HL-60/S4 treated with retinoic acid at 250 ng/mL for 4 days and 3 days (cell line): ENCODE measurements around the gene UNC13B.

Experiments
- in situ Hi-C: fragments of 300-500 bp; cut with MboI; formaldehyde crosslinking; loops from 2 replicates; pipeline ENCODE4 v1.7.0; 2022; ENCODE audit warnings: low sequenced_read_pairs

The UNC13B gene

DNA sequence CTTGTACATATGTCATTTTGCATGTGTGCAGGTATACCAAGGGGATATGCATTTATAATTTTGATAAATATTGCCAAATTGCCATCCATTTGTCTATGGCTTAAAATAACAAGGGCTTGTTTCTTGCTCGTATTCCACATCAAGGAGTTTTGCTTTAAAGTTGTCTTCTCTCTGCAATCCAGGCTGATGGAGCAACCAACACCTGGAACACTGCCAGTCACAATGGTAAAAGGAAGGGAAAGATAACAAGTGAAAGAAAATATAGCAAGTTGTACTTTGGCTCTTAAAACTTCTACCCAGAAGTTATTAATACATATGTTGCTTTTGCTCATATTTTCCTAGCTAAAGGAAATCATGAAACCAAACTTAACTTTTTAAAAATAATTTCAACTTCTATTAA lies 156.9 kb downstream of the UNC13B start:
- in situ Hi-C loops = no loop called here

DNA sequence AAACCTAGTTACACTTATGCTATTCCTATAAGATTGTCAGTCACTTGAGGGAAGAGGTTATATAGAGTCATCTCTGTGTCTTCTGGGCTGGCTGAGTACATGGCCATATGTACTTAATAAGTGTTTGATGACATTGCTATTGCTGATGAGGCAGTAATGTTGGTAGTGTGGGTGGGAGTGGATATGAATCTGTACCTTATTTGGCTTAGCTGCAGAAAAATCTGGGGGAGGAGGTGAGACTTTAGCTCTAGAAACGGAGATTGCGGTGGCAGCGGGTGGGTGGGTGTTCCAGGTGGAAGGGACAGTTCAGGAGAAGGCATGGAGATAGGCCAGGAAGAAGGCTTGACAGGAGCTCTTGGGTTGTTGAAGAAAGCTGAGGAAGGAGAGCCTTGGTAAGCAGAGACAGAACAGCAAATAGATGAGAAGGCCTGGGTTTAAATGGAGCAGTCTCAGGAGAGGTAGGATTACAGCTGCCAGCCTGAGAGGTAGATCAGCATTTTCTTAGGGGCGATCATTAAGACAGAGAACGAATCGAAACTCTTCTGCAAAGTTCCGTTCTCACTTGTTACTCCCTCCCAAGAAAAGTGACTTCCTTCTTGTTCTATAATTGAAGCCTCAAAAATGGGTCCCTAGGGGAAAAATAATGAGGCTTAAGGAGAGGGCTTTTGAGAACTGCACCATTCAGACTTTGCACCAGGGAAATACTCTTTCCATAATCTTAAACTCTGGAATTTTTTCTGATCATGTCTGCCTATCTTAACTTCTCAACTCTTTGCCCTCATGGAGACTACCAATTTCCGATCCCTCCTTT lies 160.5 kb downstream of the UNC13B start:
- in situ Hi-C loops = no loop called here

DNA sequence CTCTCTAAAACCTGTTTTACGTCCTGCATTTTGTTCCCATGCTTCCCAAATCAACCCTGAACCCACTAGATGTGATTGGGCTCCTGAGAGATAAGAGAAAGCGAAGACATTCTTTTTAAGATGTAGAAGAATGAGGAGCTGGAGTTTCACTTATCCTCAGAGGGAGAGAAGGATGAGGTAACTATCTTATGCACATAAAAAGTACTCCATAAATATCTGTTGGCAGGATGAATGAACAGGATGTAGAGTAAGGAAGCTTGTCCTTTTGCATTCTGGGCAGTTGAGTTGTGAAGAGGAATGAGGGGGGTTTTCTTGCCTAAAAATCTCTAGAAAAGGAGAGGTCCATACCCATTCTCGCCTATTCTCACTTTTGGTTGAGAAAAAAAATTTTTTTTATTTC lies 163.2 kb downstream of the UNC13B start:
- in situ Hi-C loops = no loop called here

DNA sequence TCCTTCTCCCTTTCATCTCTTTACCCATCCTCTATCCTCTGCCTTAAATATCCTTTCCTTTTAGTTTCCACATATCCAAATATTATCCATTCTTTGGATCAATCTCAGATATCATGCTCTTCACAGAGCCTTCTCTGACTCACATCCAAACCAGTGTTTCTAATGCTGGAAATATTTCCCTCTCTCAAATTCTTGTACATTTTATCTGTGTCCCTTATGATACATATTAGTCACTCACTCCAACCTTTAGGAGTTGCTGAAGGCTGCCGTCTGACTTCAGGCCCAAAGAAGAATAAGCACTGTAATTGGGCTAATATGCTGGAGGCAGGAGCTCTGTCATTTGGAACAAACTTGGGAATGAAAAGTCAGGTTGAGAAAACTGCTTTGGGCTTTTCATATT lies 171.7 kb downstream of the UNC13B start:
- in situ Hi-C loops = no loop called here

DNA sequence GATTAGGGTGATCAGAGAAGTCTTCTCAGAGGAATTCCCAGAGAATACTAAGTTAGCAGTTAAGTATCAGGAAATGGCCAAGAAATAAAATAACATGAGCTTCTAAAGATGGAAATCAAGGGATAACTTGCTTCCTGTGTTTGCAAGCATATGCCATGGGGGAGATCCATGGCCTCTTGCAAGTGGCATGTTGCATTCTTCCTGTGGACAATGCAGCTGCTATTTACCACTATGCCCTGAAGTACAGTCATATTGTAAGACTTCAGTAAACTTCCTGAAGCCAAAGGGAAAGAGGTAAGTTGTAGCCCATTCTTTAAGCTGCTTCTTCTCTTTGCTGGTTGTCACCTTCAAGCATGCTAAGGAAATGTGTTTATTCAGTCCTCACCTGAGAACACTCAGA lies 173.4 kb downstream of the UNC13B start:
- in situ Hi-C loops = no loop called here

DNA sequence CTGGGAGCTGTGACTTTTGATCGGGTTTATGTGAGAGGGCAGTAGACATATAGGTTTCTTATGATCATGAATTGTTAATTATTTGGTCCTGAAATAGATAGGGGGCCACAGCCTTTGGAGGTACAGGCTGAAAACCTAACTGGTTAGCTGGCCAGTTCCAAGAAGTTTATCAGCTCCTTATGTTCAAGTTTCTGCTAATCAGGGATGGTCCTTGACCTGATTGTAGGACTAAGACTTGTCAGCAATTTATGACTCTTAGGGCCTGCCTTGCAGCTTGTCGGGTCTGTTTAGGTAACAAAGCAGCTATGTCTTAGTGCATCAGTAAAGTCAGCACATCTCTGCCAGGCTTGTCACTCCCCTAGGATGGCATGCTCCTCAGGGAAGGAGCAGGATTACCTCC lies 176.3 kb downstream of the UNC13B start:
- in situ Hi-C loops = no loop called here

DNA sequence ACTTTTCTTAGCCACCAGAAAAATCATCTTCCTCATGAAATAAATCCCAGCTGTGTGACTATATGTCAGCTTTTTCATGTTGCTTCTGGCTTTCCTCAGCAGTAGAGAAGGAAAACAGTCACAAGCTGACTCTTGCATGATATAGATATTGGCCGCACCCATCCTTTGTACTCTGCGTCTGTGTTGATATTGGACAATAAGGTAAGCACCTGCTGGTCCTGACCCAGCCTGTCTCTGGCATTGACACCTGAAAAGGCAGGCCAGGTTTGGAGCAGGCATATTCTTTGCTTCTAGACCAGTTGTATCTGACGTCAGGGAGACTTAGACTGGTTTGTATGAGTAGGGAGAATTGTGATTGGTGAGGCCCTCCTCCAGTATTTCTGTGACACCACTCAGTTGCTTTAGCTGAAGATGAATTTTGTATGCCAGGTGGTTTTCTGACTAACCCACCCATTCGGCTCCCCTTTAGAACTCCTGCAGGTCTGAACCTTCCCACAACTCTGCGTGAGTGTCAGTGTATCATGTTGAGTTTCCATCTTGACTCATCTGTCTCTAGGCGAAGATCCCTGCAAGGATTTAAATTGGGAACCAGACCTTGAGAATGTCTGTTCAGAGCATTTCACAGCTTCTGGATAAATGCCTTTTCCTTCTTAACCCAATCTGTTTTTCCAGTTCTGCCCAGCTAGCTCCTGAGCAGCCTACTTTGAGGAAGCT lies 176.9 kb downstream of the UNC13B start:
- in situ Hi-C loops = no loop called here

DNA sequence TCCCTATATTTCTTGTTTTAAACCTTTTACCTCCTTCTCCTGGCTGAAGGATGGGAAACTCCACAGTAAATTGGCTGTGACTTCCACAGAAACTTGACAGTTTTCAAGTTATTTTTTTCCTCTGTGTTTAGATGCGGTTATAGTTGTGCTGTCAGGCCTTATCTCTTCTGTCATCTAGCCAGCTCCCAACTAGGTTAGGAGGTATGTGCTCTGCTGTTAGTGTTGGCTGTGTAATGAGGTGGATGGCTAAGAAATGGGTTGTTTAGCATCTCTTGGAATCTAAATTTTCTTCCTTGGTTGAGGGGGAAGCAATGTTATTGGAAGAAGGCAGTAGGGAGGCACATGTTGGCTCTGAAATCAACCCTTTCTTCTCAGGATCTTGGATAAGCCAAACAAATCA lies 178.2 kb downstream of the UNC13B start:
- in situ Hi-C loops = no loop called here

DNA sequence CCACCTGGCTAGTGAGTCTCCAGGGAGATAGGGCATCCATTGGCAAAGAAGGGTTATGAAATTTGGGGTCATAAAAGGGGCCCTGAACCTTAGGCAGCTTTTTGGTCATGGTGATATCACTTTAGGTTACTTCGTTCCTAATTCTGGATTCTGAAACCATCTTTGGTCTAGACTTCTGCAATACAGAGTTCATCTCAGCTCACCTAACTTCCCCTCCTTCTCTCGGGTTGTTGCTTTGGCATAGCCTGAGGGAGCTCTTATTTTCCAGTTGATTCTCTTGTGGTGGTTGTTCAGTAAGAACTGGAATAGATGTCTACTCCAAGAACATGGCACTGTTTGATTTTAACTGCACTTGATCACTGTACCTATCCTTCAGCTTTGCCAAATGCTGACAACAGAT lies 179.2 kb downstream of the UNC13B start:
- in situ Hi-C loops = no loop called here

DNA sequence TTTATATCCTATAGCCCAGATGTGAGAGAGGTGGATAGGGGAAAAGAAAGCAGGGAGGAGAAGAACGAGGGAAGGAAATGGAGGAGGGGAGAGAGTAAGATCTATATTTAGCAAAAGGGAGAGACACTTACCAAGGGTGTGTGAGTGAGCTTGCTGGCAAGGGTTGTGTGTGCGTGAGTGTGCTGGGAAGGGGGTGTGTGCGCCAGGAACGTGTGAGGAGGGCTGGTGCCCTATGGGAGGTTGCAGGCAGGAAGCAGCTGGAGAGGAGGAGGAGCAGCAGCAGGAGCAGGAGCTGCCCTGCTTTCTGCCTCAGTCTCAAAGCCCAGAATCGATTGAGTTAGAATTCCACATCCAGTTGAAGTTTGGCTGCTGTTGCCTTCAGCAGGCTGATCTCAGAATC lies 179.8 kb downstream of the UNC13B start:
- in situ Hi-C loops = no loop called here

DNA sequence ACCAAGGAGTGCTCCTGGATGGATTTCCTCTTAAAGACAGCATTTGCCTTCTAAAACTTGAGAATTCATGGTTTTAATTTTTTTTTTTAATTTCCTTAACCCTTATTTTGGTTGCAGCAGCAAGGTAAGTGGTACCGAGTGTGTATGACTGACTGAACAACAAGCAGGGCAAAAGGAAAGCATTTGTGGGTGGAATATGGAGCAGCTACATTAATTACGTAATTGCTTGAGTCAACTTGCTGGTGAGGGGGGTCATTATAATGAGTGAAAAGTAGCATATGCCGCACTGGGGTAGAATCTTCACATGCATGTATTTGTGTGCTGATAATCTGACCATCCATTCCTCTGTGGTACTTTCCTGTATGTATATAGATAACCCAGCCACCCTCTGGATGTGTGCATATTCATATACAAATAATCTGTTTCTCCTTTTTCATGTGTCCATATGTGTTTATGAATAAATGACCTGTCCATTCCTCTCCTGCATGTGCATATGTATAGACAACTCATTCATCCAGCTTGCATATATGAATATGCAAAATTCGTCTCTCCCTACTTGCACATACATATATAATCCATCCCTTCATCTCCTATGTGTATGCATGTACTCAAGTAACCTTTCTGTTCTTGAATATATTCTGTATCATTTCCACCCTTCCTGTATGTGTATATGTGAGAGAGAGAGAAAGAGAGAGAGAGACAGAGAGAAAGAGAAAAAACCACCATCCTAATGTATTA lies 180.6 kb downstream of the UNC13B start:
- in situ Hi-C loops = no loop called here

DNA sequence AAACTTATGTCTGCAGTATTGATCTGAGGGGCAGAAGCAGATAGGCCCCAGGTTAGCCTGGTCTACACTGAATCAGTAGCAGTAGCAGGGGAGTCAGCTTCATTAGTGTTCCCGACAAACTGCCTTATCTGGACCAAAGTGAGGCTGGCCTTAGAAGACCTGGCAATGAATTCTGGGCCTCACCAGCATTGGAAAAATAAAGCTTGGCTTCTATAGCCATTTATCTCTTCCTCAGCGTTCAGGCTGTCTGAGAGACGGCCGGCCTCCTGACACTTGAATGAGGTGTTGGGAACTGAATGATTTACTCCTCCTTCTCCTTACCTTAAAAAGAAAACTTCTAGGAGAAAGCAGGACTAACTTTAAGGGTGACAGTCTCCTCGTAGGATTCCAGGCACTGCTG lies 186.3 kb downstream of the UNC13B start:
- in situ Hi-C loops = no loop called here

DNA sequence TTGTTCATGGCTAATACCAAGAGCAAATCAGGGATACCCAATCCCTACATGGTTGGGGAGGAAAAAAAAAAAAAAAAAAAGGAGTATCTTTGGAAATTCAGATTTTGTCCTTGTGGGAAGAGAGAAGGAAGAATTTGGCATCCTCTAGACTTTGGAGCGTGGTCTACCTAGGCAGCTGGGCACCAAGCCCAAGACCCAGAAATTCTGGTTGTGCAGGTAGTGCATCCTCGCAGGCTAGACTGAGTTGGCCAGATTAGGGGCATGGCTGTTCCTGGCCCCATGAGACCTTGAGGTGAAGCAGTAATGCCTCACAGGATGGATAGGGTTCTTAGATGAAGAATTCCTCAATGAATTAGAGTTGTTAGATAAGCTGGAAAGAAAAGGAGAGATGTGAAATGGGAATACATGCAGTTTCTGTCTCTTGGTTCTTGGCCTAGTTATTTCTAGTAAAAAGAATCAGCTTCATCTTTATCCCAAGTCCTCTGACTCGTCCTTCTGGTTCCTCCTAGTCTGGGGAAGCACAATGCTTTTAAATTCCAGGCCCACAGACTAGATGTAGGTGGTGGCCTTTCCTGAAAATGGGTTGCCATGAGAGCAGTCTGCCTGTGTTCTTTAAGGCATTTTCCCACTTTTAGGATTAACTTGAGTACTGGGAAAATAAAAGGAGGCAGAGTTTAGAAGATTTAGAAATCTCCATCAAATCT lies 187.6 kb downstream of the UNC13B start:
- in situ Hi-C loops = no loop called here

DNA sequence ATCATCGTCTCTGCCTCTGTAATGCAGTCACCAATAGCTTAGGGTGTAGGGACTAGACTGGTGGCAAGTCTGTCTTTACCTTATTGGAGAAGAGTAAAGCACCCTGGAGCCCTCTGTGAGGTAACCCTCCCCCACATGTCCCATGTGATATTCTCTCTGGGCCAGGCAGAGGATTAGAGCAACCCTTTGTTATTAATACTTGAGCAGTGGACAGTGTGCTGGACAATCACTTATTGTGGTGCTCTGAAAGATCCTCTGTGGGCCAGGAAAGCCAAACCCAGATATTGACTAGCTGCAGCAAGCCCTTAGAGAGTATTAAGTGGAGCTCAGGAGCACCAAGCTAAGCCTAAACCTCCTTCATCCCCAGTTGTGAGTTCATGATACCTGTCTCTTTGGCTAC lies 188.4 kb downstream of the UNC13B start:
- in situ Hi-C loops = no loop called here

DNA sequence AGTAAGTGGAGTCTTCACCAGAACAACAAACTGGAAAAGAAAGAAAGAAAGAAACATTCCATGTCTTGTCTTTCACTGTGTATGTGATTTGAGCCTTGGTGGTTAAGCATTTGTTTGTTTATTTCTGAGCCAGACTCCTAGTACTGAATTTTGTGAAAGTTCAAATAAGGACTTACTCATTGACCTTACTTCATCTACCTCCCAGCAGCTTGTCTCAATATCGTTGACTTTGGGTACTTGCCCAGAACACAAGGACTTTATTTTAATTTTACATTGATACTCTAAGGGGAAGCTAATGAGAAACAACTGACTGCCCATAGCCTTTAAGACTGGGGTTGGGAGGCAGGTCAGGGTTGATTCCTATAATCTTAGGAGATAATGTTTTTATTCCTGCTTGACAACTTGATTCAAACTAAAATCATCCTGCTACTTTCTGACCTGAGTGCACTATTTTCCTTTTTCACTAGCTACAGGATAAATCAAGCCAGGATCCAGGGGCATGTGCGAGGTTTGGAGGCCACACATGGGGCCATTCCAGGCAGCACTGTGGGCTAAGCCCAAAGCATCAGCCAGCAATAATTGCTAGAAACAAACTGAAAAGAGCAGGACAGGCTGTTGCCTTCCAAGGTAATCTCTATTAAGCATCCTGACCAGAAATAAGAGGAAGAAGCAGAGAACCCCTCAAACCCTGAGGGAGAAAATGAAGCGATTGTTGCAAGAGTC lies 189.2 kb downstream of the UNC13B start:
- in situ Hi-C loops = no loop called here

DNA sequence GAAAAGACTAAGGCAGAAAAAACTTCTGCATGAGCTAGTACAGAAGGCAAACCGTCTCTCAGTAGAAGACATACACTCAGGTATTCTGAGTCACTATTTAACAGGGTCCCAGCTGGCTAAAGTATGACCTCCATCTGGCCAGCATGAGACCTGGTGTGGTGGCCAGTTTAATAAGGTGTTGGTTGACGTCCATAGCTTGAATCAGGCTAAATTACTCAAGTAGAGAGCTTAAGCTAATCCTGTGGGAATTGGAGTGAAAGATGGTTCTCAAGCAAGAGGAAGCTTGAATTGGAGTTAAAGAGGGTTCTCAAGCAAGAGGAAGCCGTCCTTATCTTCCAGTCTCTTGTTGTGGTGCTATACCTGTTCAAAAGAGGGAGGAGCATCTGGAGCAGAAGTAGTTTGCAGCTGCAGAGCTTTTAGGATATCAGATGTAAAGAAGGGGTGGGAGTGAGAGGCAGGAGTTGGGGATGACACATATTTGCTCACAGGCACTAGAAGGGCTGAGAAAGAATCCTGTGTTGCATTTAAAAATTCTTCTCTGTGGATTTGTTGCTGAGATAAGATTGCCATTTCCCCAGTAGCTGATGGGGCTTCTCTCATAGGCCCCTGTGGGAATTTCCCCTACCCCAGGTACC lies 192.0 kb downstream of the UNC13B start:
- in situ Hi-C loops = no loop called here

DNA sequence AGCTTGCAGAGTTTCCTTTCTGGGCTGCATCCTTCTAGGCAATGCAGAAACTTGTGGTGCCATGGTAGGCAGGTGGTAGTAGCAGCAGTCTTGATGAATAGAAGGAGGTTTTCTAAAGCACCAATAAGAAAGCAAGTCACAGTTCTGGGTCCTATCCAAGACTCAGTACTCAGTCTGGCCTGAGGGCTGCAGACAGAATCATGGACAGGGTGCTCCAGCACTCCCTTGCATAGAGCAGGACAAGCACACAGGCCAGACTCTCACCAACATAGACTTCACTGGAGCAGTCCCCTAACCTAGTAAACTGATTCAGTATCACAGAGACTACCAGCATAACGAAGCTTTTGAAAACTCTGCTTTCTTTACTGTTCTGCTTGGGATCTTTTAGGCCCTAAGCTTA lies 194.1 kb downstream of the UNC13B start:
- in situ Hi-C loops = no loop called here

DNA sequence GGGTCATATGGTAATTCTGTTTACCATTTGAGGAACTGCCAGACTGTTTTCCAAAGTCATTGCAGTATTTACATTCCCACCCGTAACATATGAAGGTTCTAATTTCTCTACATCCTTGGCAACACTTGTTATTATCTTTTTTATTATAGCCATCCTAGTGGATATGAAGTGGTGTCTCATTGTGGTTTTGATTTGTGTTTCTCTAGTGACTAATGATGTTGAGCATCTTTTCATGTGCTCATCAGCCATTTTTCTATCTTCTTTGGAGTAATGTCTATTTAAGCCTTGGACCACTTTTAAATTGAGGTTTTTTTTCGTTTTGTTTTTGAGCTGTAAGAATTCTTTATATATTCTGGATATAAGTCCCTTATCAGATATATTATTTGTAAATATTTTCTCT lies 195.3 kb downstream of the UNC13B start:
- in situ Hi-C loops = no loop called here

DNA sequence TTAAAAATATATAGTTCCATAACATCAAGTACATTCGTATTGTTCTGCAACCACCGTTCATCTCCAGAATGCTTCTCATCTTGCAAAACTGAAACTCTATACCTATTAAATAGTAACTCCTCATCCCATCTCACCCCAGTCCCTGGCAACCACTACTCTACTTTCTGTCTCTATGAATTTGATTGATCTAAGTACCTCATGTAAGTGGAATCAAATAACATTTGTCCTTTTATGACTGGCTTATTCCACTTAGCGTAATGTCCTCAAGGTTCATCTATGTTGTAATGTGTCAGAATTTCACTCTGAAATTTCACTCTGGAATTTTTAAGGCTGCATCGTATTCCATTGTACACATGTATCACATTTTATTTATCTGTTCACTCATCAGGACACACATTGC lies 196.0 kb downstream of the UNC13B start:
- in situ Hi-C loops = no loop called here
